Astrocyte (in vitro differentiated cells and primary cell): Measurements from ENCODE around the gene ESPL1. TPM values are rescaled to one million over a fixed set of nuclear protein-coding genes. Genes with fewer than 3 reads are reported as not detected.

Experiments used
- DNase-seq: peaks from one replicate; pipeline ENCODE4 v3.0.0-alpha.2; 2010; ENCODE audit warnings: low read depth
- FAIRE-seq: peaks from 2 replicates; lab custom pipeline; 2011; peaks lifted over from hg19 to GRCh38; lab: Jason Lieb, UNC
- H2AFZ ChIP-seq: 2 replicates; pipeline ENCODE4 v1.6.0; 2012; ENCODE audit warnings: low read depth, low read length, inconsistent platforms
- H3K27ac ChIP-seq: 2 replicates; pipeline ENCODE4 v1.5.1; 2011; ENCODE audit warnings: low read depth, low read length, inconsistent platforms
- H3K27me3 ChIP-seq: 2 replicates; pipeline ENCODE4 v1.6.0; 2011; ENCODE audit warnings: low read length, inconsistent platforms; ENCODE audit not compliant: insufficient read depth
- H3K36me3 ChIP-seq: 2 replicates; pipeline ENCODE4 v1.5.1; 2011; ENCODE audit warnings: low read length, inconsistent platforms; ENCODE audit not compliant: insufficient read depth
- H3K4me1 ChIP-seq: 2 replicates; pipeline ENCODE4 v1.5.1; 2011; ENCODE audit warnings: low read length, inconsistent platforms; ENCODE audit not compliant: insufficient read depth
- H3K4me2 ChIP-seq: 2 replicates; pipeline ENCODE4 v1.6.0; 2012; ENCODE audit warnings: low read length, inconsistent platforms
- H3K4me3 ChIP-seq: 2 replicates; pipeline ENCODE4 v1.5.1; 2011; ENCODE audit warnings: low read depth, mild to moderate bottlenecking, low read length, inconsistent platforms; ENCODE audit not compliant: insufficient read depth
- H3K79me2 ChIP-seq: 2 replicates; pipeline ENCODE4 v1.6.0; 2012; ENCODE audit warnings: mild to moderate bottlenecking, low read length, inconsistent platforms; ENCODE audit not compliant: insufficient read depth
- H3K9ac ChIP-seq: 2 replicates; pipeline ENCODE4 v1.6.0; 2012; ENCODE audit warnings: mild to moderate bottlenecking, low read length, inconsistent platforms
- H3K9me3 ChIP-seq: 2 replicates; pipeline ENCODE4 v1.5.1; 2012; ENCODE audit warnings: low read depth, mild to moderate bottlenecking, low read length, inconsistent platforms; ENCODE audit not compliant: insufficient read depth
- H4K20me1 ChIP-seq: 2 replicates; pipeline ENCODE4 v1.6.0; 2012; ENCODE audit warnings: low read length, inconsistent platforms; ENCODE audit not compliant: insufficient read depth
- H3K27ac Mint-ChIP-seq: one replicate; pipeline ENCODE4 v1.8.0; 2021; ENCODE audit warnings: mild to moderate bottlenecking, mixed read lengths; ENCODE audit not compliant: unreplicated experiment
- H3K27me3 Mint-ChIP-seq: one replicate; pipeline ENCODE4 v1.8.0; 2021; ENCODE audit warnings: low read depth, mixed read lengths; ENCODE audit not compliant: unreplicated experiment
- H3K36me3 Mint-ChIP-seq: one replicate; pipeline ENCODE4 v1.8.0; 2021; ENCODE audit warnings: low read depth, mixed read lengths; ENCODE audit not compliant: unreplicated experiment
- H3K4me1 Mint-ChIP-seq: one replicate; pipeline ENCODE4 v1.8.0; 2021; ENCODE audit warnings: low read depth, mixed read lengths; ENCODE audit not compliant: unreplicated experiment
- H3K4me3 Mint-ChIP-seq: one replicate; pipeline ENCODE4 v1.8.0; 2021; ENCODE audit warnings: mild to moderate bottlenecking, moderate library complexity, mixed read lengths; ENCODE audit not compliant: unreplicated experiment
- H3K9me3 Mint-ChIP-seq: one replicate; pipeline ENCODE4 v1.8.0; 2021; ENCODE audit warnings: mild to moderate bottlenecking, mixed read lengths; ENCODE audit not compliant: unreplicated experiment
- EZH2 ChIP-seq: IDR thresholded peaks from 2 replicates; pipeline ENCODE4 v1.6.1; 2012; ENCODE audit warnings: mild to moderate bottlenecking, low read length, inconsistent platforms; ENCODE audit not compliant: insufficient read depth
- total RNA-seq: library from RNA; stranded (reverse); gene quantifications from 2 replicates; pipeline ENCODE4 v1.2.1, GENCODE V29; 2021
- TF ChIP-seq, protein P1 (sequence below): IDR thresholded peaks from 2 replicates; pipeline ENCODE4 v1.5.1; 2011; ENCODE audit warnings: low read depth, mild to moderate bottlenecking, inconsistent platforms, low read length, moderate library complexity; ENCODE audit not compliant: insufficient read depth

Gene ESPL1
- total RNA-seq, 1 donor from 2014 or later: 2.0 TPM

DNA sequence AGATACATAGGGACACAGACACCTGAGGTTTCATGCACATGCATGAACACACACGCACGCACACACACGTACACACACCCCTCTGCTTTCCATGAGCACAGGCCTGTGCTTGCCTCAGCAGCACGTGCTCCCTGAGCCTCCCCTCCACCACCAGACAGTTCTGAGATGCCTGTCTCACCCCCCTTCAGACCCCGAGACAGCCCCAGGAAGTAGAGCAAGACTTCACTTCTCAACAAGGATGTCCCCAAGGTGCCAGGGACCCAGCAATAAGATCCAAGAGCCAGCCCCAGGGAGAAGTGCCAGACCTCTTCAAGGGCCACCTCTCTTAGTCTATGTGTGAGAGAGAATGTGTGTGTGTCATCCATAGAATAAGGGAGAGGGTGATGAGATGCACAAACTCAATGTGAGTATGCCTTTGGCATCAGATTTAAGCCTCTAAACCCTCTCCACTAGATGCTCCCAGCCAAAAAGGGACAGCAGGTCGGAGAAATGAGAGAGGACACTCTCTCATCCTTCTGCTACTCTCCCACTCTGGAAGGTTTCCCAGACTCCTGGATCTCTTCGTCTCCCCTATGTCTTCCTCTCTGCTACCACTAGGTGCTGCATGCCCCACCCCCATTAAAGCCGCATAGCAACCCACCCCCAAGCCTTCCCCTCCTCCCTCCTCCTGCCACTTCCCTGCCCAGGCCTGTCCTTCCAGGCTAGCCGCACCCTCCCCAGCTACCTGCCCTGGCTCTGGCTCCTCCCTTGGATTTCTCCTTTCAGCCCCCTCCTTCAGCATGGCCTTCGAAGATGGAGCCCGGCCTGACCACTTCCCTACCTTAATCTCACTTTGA is 43.8 kb upstream of the ESPL1 start:
- Mint-ChIP-seq H3K36me3 (peaks cover 7% of the 10 kb centered on the region), H3K9me3 (no peaks in the 10 kb centered on the region), H3K4me1 (peaks cover 37% of the 10 kb centered on the region), H3K27me3 (peaks cover 2% of the 10 kb centered on the region), H3K27ac (peak overlapping the region; percentile 82), H3K4me3 (peak overlapping the region; percentile 63)
- Histone ChIP-seq H3K27ac (no peak overlapping the region), H4K20me1 (peaks cover 3% of the 10 kb centered on the region), H3K27me3 (no peaks in the 10 kb centered on the region), H3K4me1 (peaks cover 39% of the 10 kb centered on the region), H3K9me3 (no peaks in the 10 kb centered on the region), H3K36me3 (no peaks in the 10 kb centered on the region), H3K9ac (peak overlapping the region; percentile 29), H3K4me3 (no peak overlapping the region), H2AFZ (no peak overlapping the region), H3K79me2 (peaks cover 3% of the 10 kb centered on the region), H3K4me2 (peak overlapping the region; percentile 60)
- TF ChIP-seq EZH2: no peak
- TF ChIP-seq, protein P1, sequence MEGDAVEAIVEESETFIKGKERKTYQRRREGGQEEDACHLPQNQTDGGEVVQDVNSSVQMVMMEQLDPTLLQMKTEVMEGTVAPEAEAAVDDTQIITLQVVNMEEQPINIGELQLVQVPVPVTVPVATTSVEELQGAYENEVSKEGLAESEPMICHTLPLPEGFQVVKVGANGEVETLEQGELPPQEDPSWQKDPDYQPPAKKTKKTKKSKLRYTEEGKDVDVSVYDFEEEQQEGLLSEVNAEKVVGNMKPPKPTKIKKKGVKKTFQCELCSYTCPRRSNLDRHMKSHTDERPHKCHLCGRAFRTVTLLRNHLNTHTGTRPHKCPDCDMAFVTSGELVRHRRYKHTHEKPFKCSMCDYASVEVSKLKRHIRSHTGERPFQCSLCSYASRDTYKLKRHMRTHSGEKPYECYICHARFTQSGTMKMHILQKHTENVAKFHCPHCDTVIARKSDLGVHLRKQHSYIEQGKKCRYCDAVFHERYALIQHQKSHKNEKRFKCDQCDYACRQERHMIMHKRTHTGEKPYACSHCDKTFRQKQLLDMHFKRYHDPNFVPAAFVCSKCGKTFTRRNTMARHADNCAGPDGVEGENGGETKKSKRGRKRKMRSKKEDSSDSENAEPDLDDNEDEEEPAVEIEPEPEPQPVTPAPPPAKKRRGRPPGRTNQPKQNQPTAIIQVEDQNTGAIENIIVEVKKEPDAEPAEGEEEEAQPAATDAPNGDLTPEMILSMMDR: peak; percentile 20
- no peak for FAIRE-seq
- DNase-seq: no peak

DNA sequence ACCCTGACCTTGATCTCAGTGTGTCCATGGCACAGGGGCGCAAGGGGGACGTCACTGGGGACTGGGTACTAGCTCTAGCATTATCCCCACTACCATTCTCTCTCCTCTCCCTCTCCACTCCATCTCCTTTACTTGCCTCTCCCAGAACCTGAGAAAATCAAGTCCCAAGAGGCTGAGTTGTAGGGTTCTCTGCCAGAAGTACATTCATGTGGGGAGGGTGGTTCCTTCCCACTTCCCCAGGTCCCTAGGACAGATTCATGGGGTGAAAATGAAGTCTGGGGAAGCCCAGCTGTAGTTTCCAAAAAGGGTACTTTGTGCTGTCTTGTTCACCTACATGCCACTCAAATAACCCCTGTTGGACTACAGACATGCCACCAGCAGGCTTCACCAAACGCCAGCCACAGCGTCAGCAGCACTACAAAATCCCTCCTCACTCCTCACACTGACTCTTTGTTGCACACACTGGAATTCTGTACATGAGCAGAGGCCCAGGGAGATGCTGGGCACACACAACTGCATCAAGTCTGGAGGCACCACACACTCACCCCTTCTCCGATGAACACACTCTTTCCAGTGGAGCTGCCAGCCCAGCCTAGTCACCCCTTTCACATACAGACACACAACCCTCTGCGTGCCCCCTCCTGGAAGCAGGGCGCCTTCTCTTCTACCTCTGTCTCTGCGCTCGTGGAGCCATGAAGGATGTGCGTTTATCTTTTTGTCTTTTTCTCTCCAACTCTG is 43.0 kb upstream of the ESPL1 start:
- Histone ChIP-seq H3K4me3 (no peak overlapping the region), H3K4me2 (no peak overlapping the region), H3K9ac (no peak overlapping the region), H3K4me1 (peaks cover 35% of the 10 kb centered on the region), H3K36me3 (no peaks in the 10 kb centered on the region), H2AFZ (no peak overlapping the region), H3K27ac (no peak overlapping the region), H3K9me3 (no peaks in the 10 kb centered on the region), H3K27me3 (no peaks in the 10 kb centered on the region), H3K79me2 (no peaks in the 10 kb centered on the region), H4K20me1 (no peaks in the 10 kb centered on the region)
- Mint-ChIP-seq H3K27me3 (peaks cover 8% of the 10 kb centered on the region), H3K9me3 (no peaks in the 10 kb centered on the region), H3K4me3 (peak overlapping the region; percentile 60), H3K36me3 (peaks cover 9% of the 10 kb centered on the region), H3K4me1 (peaks cover 37% of the 10 kb centered on the region), H3K27ac (peak overlapping the region; percentile 74)
- TF ChIP-seq EZH2: no peak
- TF ChIP-seq, protein P1: no peak
- peak; percentile 27 for DNase-seq
- FAIRE-seq: no peak
